HG02840 (cell line): ENCODE measurements around the gene ANXA6.
"Not testable (repeated sequence)": the region's sequence is repeated elsewhere in the genome, so short reads cannot be mapped to it uniquely, and the experiment has no call there.

Source experiments
- ATAC-seq: cut with Tn5 transposase; IDR thresholded peaks from one replicate; pipeline ENCODE4 v1.9.1; 2021; ENCODE audit warnings: mild to moderate bottlenecking, moderate library complexity, moderate number of reproducible peaks; ENCODE audit not compliant: unreplicated experiment, low FRiP score

ANXA6 gene

GRCh38 chr5:151157426-151158286, at the start of gene ANXA6:
ANXA6 (minus strand) TSS chr5:151157779; CDS start chr5:151147901, 9,878 bp downstream.
- peak; percentile 36 for ATAC-seq

- no peak for ATAC-seq
Observed at GRCh38 chr5:151205411-151205810, 47.8 kb upstream of the ANXA6 start.

GRCh38 chr5:151204051-151204450, 46.5 kb upstream of the ANXA6 start:
- no peak for ATAC-seq

GRCh38 chr5:151202381-151203139, 45.0 kb upstream of the ANXA6 start:
- no peak for ATAC-seq

- ATAC-seq = no peak
Observed at GRCh38 chr5:151200913-151201595, 43.5 kb upstream of the ANXA6 start.

- no peak for ATAC-seq
Observed at GRCh38 chr5:151199581-151200185, 42.1 kb upstream of the ANXA6 start.

- ATAC-seq = no peak
Observed at GRCh38 chr5:151198861-151199260, 41.3 kb upstream of the ANXA6 start.

GRCh38 chr5:151197291-151197600, 39.7 kb upstream of the ANXA6 start:
- not testable (repeated sequence) for ATAC-seq

GRCh38 chr5:151196556-151197290, 39.1 kb upstream of the ANXA6 start:
- ATAC-seq = peak; percentile 87

- no peak for ATAC-seq
Observed at GRCh38 chr5:151195622-151196021, 38.0 kb upstream of the ANXA6 start.

- no peak for ATAC-seq
Observed at GRCh38 chr5:151192626-151193025, 35.0 kb upstream of the ANXA6 start.

GRCh38 chr5:151191661-151192060, 34.1 kb upstream of the ANXA6 start:
- no peak for ATAC-seq

- no peak for ATAC-seq
Observed at GRCh38 chr5:151189151-151189550, 31.6 kb upstream of the ANXA6 start.

- ATAC-seq = no peak
Observed at GRCh38 chr5:151186538-151186937, 29.0 kb upstream of the ANXA6 start.

- ATAC-seq = no peak
Observed at GRCh38 chr5:151186052-151186451, 28.5 kb upstream of the ANXA6 start.

- no peak for ATAC-seq
Observed at GRCh38 chr5:151184316-151185042, 26.9 kb upstream of the ANXA6 start.

- ATAC-seq = no peak
Observed at GRCh38 chr5:151183456-151184245, 26.1 kb upstream of the ANXA6 start.

GRCh38 chr5:151182976-151183375, 25.4 kb upstream of the ANXA6 start:
- no peak for ATAC-seq

- ATAC-seq = no peak
Observed at GRCh38 chr5:151182524-151182900, 24.9 kb upstream of the ANXA6 start.
